Measurements from ENCODE around the gene PTF1A. TPM values are rescaled to one million over a fixed set of nuclear protein-coding genes. Genes with fewer than 3 reads are reported as not detected.

PTF1A gene
- total and polyA plus RNA-seq, 2 of the 4 experiments (the other 2 are of a cell fraction) = not detected

DNA sequence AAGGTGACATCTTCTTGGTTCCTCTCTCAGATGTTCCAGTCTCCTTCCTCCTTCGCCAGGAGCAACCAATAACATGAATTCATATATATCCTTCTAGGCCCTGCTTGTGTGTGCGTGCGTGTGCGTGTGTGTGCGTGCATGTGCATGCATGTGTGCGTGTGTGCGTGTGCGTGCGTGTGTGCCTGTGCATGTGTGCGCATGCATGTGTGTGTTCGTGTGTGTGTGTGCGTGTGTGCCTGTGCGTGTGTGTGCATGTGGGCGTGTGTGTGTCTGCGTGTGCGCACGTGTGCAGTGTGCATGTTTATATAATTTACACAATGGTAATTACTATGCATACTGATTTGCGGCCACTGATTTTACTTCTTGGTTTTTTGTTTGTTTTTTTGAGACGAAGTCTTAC, 43.9 kb upstream of the PTF1A start:
- H2AFZ ChIP-seq (replicated peaks; ENCODE audit: low read length, poor library complexity) = no peak overlapping the region
- H3K9ac ChIP-seq (ENCODE audit: low read depth, low read length) = no peak overlapping the region
- no peak overlapping the region for H3K23ac ChIP-seq (ENCODE audit: low read depth, low read length)
- H2BK20ac ChIP-seq (ENCODE audit: low read depth, low read length) = no peak overlapping the region
- intact Hi-C loops (cut with micrococcal nuclease) (no loop called here), dilution Hi-C loops (cut with HindIII; ENCODE audit: low sequenced_read_pairs, unreplicated experiment) (no loop called here), in situ Hi-C loops (cut with MboI; ENCODE audit: low sequenced_read_pairs) (no loop called here)
- H3K14ac ChIP-seq (replicated peaks; ENCODE audit: low read depth, low read length) = no peak overlapping the region
- H2BK15ac ChIP-seq (ENCODE audit: low read depth, low read length) = no peak overlapping the region
- H4K8ac ChIP-seq (ENCODE audit: low read depth in 2 of 2, low read length in 2 of 2) = no peak overlapping the region
- H3K4me1 ChIP-seq (ENCODE audit: control insufficient read depth, insufficient read depth, low read length) = no peaks in the 10 kb centered on the region
- no peak overlapping the region for H2BK5ac ChIP-seq (ENCODE audit: low read depth, low read length, poor library complexity, severe bottlenecking)
- no TSS peak for BruUV-seq (replicated peaks)
- no peak overlapping the region for H3K4me3 ChIP-seq (ENCODE audit: insufficient read depth, low read depth, low read length)
- H4K20me1 ChIP-seq (ENCODE audit: insufficient read depth, low read length) = no peaks in the 10 kb centered on the region
- WGBS, 2 experiments (ENCODE audit: extremely low coverage in 2 of 2, insufficient read length in 1 of 2) = no CpG with 5 or more reads among the region's 19 CpGs
- DNase-seq = no peak
- no peaks in the 10 kb centered on the region for H3K27me3 ChIP-seq (ENCODE audit: control insufficient read depth, insufficient read depth, low read length)
- no peak for ATAC-seq (ENCODE audit: low read depth)
- POLR2A ChIA-PET (ENCODE audit: unreplicated experiment) = no interaction called here
- TF ChIP-seq, protein P1, sequence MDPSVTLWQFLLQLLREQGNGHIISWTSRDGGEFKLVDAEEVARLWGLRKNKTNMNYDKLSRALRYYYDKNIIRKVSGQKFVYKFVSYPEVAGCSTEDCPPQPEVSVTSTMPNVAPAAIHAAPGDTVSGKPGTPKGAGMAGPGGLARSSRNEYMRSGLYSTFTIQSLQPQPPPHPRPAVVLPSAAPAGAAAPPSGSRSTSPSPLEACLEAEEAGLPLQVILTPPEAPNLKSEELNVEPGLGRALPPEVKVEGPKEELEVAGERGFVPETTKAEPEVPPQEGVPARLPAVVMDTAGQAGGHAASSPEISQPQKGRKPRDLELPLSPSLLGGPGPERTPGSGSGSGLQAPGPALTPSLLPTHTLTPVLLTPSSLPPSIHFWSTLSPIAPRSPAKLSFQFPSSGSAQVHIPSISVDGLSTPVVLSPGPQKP (IDR thresholded peaks at IDR 0.05; ENCODE audit: borderline replicate concordance, low read depth, low read length) = no peak
- TF ChIP-seq CHD1 (IDR thresholded peaks at IDR 0.05; ENCODE audit: low read depth, low read length) = no peak
- TF ChIP-seq RCOR1 (IDR thresholded peaks at IDR 0.05; ENCODE audit: insufficient replicate concordance, low read length) = no peak
- no peak for TF ChIP-seq CEBPB (IDR thresholded peaks at IDR 0.05; ENCODE audit: low read depth, low read length)
- no peak for TF ChIP-seq MAZ (IDR thresholded peaks at IDR 0.05; ENCODE audit: borderline replicate concordance, low read depth, low read length)
- no peak for TF ChIP-seq POLR2A (IDR thresholded peaks at IDR 0.05; ENCODE audit: low read depth, low read length)
- no peak for TF ChIP-seq BHLHE40 (IDR thresholded peaks at IDR 0.05; ENCODE audit: low read depth, low read length)
- TF ChIP-seq RFX5 (IDR thresholded peaks at IDR 0.05; ENCODE audit: low read depth, low read length) = no peak
- no peak for TF ChIP-seq SMC3 (IDR thresholded peaks at IDR 0.05; ENCODE audit: low read depth, low read length)
- no peak for TF ChIP-seq RAD21 (IDR thresholded peaks at IDR 0.05; ENCODE audit: low read length)
- no peak for TF ChIP-seq MAFK (IDR thresholded peaks at IDR 0.05; ENCODE audit: low read depth, low read length)
- TF ChIP-seq, protein P2, sequence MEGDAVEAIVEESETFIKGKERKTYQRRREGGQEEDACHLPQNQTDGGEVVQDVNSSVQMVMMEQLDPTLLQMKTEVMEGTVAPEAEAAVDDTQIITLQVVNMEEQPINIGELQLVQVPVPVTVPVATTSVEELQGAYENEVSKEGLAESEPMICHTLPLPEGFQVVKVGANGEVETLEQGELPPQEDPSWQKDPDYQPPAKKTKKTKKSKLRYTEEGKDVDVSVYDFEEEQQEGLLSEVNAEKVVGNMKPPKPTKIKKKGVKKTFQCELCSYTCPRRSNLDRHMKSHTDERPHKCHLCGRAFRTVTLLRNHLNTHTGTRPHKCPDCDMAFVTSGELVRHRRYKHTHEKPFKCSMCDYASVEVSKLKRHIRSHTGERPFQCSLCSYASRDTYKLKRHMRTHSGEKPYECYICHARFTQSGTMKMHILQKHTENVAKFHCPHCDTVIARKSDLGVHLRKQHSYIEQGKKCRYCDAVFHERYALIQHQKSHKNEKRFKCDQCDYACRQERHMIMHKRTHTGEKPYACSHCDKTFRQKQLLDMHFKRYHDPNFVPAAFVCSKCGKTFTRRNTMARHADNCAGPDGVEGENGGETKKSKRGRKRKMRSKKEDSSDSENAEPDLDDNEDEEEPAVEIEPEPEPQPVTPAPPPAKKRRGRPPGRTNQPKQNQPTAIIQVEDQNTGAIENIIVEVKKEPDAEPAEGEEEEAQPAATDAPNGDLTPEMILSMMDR (conservative IDR thresholded peaks at IDR 0.05; ENCODE audit: low read depth, low read length) = no peak
- no peak for TF ChIP-seq FOS (IDR thresholded peaks at IDR 0.05; ENCODE audit: low read depth, low read length)
- TF ChIP-seq MXI1 (IDR thresholded peaks at IDR 0.05; ENCODE audit: borderline replicate concordance, low read depth, low read length) = no peak
- no peak for TF ChIP-seq NFE2L2 (IDR thresholded peaks at IDR 0.05; ENCODE audit: low read depth, low read length)
- TF ChIP-seq, protein P3, sequence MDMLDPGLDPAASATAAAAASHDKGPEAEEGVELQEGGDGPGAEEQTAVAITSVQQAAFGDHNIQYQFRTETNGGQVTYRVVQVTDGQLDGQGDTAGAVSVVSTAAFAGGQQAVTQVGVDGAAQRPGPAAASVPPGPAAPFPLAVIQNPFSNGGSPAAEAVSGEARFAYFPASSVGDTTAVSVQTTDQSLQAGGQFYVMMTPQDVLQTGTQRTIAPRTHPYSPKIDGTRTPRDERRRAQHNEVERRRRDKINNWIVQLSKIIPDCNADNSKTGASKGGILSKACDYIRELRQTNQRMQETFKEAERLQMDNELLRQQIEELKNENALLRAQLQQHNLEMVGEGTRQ (IDR thresholded peaks at IDR 0.05; ENCODE audit: low read depth, low read length) = no peak
- no peaks in the 10 kb centered on the region for H3K9me3 ChIP-seq (ENCODE audit: control insufficient read depth, insufficient read depth, low read length)
- H3K4ac ChIP-seq (ENCODE audit: low read depth, low read length) = no peak overlapping the region
- H3K56ac ChIP-seq (ENCODE audit: extremely low read depth, insufficient read depth, low read length) = no peak overlapping the region
- no peak overlapping the region for H4K91ac ChIP-seq (ENCODE audit: insufficient read depth, low read depth, low read length)
- no peaks in the 10 kb centered on the region for H3K36me3 ChIP-seq (ENCODE audit: control insufficient read depth, insufficient read depth, low read length)
- H3K18ac ChIP-seq (ENCODE audit: low read depth, low read length) = no peak overlapping the region
- H2AK9ac ChIP-seq (replicated peaks; ENCODE audit: low read depth, low read length, poor library complexity) = no peak overlapping the region
- no peak overlapping the region for H3K4me2 ChIP-seq (ENCODE audit: low read depth, low read length)
- CTCF ChIA-PET = no interaction called here
- H2BK120ac ChIP-seq (ENCODE audit: low read depth, low read length) = no peak overlapping the region
- H4K5ac ChIP-seq (ENCODE audit: low read depth, low read length) = no peak overlapping the region
- H3K27ac ChIP-seq (ENCODE audit: insufficient read depth, low read length) = no peak overlapping the region
- H3K9me1 ChIP-seq (ENCODE audit: insufficient read depth, low read length) = no peaks in the 10 kb centered on the region
- no peaks in the 10 kb centered on the region for H3K79me1 ChIP-seq (ENCODE audit: low read depth in 1 of 2, low read length in 2 of 2)
- H2AK5ac ChIP-seq (ENCODE audit: low read depth, low read length) = no peak overlapping the region

Measured in IMR-90 (cell line).